Activated naive CD8-positive, alpha-beta T cell (primary cell): ENCODE results near the gene TMEM248.
"Not testable (repeated sequence)": the region's sequence is repeated elsewhere in the genome, so short reads cannot be mapped to it uniquely, and the experiment has no call there.

Source experiments
- H3K27ac Mint-ChIP-seq: one replicate; pipeline ENCODE4 v1.8.0; 2021; ENCODE audit warnings: mixed read lengths
- H3K27me3 Mint-ChIP-seq: one replicate; pipeline ENCODE4 v1.8.0; 2021; ENCODE audit warnings: mixed read lengths
- H3K36me3 Mint-ChIP-seq: one replicate; pipeline ENCODE4 v1.8.0; 2021; ENCODE audit warnings: mixed read lengths
- H3K4me1 Mint-ChIP-seq: one replicate; pipeline ENCODE4 v1.8.0; 2021; ENCODE audit warnings: low read depth, mixed read lengths
- H3K4me3 Mint-ChIP-seq: one replicate; pipeline ENCODE4 v1.8.0; 2021; ENCODE audit warnings: mild to moderate bottlenecking, mixed read lengths
- H3K9me3 Mint-ChIP-seq: one replicate; pipeline ENCODE4 v1.8.0; 2021; ENCODE audit warnings: low read depth, mixed read lengths

Gene TMEM248, protein sequence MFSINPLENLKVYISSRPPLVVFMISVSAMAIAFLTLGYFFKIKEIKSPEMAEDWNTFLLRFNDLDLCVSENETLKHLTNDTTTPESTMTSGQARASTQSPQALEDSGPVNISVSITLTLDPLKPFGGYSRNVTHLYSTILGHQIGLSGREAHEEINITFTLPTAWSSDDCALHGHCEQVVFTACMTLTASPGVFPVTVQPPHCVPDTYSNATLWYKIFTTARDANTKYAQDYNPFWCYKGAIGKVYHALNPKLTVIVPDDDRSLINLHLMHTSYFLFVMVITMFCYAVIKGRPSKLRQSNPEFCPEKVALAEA

DNA sequence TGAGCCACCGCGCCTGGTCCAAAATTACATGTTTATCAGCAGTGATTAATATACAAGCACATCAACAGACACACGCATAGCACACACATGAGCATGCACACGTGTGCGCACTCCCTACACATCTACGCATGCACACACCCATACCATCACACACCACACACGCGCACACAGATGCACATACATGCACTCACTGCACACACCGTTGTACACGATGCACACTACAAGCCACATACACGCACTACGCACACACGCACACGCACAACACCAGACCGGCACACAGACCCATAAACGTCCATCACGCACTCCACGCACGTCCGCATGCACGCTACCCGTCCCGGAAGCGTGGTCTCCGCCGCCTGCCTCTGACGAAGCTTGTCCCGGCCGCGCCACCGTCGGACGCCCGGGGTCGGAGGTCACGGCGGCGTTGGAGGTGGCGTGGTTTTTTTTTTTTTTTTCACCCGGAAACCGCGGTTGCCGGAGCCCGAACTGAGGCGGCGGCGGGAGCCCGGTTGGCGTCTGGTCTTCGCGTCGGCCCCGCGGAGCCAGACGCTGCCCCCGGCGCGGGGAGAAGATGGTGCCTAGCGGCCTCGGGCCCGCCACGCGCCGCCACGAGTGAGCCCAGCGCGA, at the start of gene TMEM248:
Gene TMEM248 (plus strand): TSS at position 457 of the 627 bp plus-strand sequence. CDS start 20,641 bp downstream, outside the sequence.
- peak within 1 kb of the TSS; percentile 97 for H3K27ac Mint-ChIP-seq
- no peaks in the 10 kb centered on the region for H3K9me3 Mint-ChIP-seq
- peaks cover 40% of the 10 kb centered on the region for H3K4me1 Mint-ChIP-seq
- H3K4me3 Mint-ChIP-seq: peak within 1 kb of the TSS; percentile 98
- H3K36me3 Mint-ChIP-seq: peaks cover 9% of the 10 kb centered on the region
- H3K27me3 Mint-ChIP-seq: no peaks in the 10 kb centered on the region

DNA sequence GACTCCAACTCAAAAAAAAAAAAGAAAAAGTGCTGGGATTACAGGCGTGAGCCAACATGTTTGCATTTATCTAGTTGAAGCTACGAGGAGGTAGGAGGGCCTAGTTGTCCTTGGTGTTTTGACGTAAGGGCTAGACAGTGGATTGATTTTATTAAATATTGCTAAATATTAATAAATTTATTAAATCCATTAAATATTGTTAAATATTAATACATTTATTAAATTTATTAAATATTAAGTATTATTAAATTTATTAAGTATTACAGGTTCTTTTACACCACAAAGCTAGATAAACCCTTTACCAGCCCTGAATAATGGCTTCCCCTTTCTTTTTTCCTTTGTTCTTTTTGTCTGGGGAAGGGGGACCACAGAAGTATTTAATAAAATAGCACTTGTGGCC, 47.5 kb upstream of the TMEM248 start:
- no peak overlapping the region for H3K4me3 Mint-ChIP-seq
- no peaks in the 10 kb centered on the region for H3K27me3 Mint-ChIP-seq
- H3K9me3 Mint-ChIP-seq: no peaks in the 10 kb centered on the region
- H3K27ac Mint-ChIP-seq: no peak overlapping the region
- H3K4me1 Mint-ChIP-seq: peaks cover 5% of the 10 kb centered on the region
- peaks cover 11% of the 10 kb centered on the region for H3K36me3 Mint-ChIP-seq

DNA sequence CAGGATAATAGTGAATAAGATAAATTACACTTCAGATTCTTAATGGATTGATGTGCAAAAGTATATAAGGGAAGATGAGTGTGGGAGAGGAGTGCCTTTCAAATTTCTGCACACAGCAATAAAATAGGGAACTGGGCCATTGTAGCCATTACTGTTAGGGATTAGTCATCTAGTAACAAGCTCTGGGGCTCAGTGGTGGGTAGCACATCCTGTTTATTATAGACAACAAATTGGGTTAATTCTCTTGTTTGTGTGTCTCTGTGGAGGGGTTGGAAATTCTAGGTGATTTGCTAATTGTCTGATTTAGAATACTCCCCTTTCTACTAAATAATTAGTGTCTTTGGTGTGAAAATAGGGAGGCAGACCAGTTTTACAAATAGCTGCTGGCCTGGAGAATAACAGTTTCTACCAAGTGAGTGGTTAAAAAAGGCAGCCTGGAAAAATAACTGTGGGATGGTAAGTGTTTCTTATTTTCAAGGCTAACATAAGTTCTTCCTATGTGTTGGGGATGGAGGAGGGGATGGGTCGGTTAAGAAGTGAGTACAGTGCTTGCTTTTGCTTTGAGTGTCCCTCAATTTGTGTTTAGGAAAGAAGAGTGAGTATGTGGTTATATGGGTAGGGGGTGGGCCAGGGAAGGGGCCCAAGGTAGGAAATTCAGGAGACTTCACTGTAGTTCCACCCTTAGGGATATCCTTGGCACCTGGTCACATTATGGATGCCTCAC, 43.3 kb upstream of the TMEM248 start:
- Mint-ChIP-seq H3K4me3 (no peak overlapping the region), H3K27me3 (no peaks in the 10 kb centered on the region)

DNA sequence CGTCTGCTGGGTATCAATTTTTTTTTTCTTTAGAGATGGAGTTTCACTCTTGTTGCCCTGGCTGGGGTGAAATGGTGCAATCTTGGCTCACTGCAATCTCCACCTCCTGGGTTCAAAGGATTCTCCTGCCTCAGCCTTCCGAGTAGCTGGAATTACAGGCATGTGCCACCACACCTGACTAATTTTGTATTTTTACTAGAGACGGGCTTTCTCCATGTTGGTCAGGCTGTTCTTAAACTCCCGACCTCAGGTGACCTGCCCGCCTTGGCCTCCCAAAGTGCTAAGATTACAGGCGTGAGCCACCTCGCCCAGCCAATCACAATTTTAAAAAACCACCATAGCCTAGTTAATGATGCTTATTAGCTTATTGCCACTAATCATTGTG, 42.7 kb upstream of the TMEM248 start:
- not testable (repeated sequence) for H3K27me3 Mint-ChIP-seq, H3K9me3 Mint-ChIP-seq, H3K36me3 Mint-ChIP-seq

More for the DNA sequence above, 43.3 kb upstream of the TMEM248 start:
- Mint-ChIP-seq H3K9me3 (no peaks in the 10 kb centered on the region), H3K27ac (no peak overlapping the region), H3K36me3 (peaks cover 2% of the 10 kb centered on the region), H3K4me1 (no peaks in the 10 kb centered on the region)

DNA sequence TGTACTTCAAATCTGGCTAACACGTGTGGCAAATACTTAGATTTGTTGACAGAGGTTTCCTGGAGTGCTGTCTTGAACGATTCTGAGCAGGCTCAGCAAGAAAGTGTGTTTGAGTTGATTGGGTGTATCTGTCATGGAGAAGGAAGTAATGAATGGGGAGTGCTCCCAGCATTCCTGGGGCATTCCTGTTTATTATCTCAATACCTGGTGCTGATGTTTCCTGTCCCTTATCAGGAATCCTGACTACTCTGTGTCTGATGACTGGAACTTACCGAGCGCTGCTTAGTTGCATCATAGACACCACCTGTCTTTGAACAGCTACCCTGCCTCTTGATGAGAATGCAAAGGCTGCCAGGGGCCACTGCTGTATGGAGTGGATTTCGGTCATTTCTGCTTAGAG, 41.0 kb upstream of the TMEM248 start:
- peaks cover 2% of the 10 kb centered on the region for H3K36me3 Mint-ChIP-seq
- H3K27ac Mint-ChIP-seq: no peak overlapping the region
- H3K27me3 Mint-ChIP-seq: no peaks in the 10 kb centered on the region
- no peak overlapping the region for H3K4me3 Mint-ChIP-seq
- no peaks in the 10 kb centered on the region for H3K4me1 Mint-ChIP-seq
- no peaks in the 10 kb centered on the region for H3K9me3 Mint-ChIP-seq

More for the DNA sequence above, 42.7 kb upstream of the TMEM248 start:
- H3K4me3 Mint-ChIP-seq, H3K4me1 Mint-ChIP-seq, H3K27ac Mint-ChIP-seq: not testable (repeated sequence)

DNA sequence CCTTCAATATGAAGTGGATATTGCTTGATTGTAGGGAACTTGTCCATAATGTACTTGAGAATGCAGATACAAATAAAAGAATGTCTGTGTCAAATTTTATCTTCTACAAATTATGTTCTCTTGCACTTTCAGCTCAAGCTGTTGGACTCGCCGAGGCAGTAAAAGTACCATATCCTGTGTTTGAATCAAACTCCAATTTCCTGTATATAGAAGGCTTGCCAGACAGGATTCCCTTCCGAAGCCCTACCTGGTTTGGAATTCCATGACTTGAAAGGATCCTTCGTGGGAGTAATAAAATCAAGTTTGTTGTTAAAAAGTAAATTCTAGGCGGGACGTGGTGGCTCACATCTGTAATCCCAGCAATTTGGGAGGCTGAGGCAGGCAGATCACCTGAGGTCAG, 40.4 kb upstream of the TMEM248 start:
- not testable (repeated sequence) for H3K9me3 Mint-ChIP-seq, H3K36me3 Mint-ChIP-seq, H3K27ac Mint-ChIP-seq, H3K4me3 Mint-ChIP-seq, H3K27me3 Mint-ChIP-seq, H3K4me1 Mint-ChIP-seq

DNA sequence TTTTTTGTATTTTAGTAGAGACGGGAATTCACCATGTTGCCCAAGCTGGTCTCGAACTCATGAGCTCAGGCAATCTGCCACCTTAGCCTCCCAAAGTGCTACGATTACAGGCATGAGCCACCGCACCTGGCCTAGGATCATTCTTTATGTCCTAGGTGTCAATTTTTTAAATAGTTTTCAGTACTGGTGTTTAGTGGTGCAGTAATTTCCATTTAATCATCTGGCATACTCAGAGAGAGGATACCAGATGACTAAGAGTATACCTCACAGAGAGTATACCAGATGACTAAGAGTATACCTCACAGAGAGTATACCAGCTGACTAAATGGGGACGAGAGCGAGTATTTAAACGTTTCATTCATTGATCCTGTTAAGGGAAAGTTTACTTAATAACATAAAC, 37.3 kb upstream of the TMEM248 start:
- Mint-ChIP-seq H3K27ac (no peak overlapping the region), H3K36me3 (peaks cover 3% of the 10 kb centered on the region), H3K4me3 (no peak overlapping the region), H3K27me3 (no peaks in the 10 kb centered on the region), H3K9me3 (no peaks in the 10 kb centered on the region), H3K4me1 (peaks cover 3% of the 10 kb centered on the region)

DNA sequence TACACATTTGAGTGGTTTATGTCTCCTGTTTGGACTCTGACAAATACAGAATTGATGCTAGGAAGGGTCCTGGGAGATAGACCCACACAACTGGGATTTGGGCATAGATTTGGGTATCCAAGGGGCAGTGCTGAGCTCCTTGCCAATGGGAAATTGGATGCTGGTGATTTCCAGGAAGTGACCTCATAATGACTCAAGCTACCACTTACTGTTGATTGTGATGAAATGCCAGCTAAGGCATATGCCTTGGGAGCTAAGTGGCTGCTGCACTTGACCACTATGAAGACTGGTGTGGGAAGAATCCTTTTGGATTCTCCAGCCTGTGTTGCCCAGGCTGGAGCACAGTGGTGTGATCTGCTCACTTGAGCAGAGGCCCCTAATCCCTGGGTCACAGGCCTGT, 36.5 kb upstream of the TMEM248 start:
- not testable (repeated sequence) for H3K36me3 Mint-ChIP-seq, H3K4me1 Mint-ChIP-seq, H3K4me3 Mint-ChIP-seq, H3K27me3 Mint-ChIP-seq, H3K9me3 Mint-ChIP-seq
- peak overlapping the region; percentile 50 for H3K27ac Mint-ChIP-seq

DNA sequence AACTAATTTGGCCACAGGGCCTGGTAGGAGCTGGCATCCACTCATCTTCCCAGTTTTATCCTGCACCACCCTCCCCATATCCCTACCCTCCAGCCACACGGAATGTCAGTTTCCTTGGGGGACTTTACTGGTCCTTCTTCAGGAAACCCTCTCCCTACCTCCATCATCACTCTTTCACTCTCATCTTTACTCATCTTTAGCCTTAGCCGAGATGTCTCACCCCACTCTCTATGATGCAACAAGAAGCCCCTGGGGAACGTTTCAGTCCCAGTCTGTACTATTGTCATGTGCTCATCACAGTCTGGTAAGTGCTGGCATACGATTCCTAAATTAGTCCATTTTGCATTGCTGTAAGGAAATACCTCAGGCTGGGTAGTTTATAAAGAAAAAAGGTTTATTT, 34.9 kb upstream of the TMEM248 start:
- no peaks in the 10 kb centered on the region for H3K9me3 Mint-ChIP-seq
- peaks cover 3% of the 10 kb centered on the region for H3K4me1 Mint-ChIP-seq
- no peaks in the 10 kb centered on the region for H3K27me3 Mint-ChIP-seq
- H3K36me3 Mint-ChIP-seq: peaks cover 3% of the 10 kb centered on the region
- no peak overlapping the region for H3K4me3 Mint-ChIP-seq
- no peak overlapping the region for H3K27ac Mint-ChIP-seq

DNA sequence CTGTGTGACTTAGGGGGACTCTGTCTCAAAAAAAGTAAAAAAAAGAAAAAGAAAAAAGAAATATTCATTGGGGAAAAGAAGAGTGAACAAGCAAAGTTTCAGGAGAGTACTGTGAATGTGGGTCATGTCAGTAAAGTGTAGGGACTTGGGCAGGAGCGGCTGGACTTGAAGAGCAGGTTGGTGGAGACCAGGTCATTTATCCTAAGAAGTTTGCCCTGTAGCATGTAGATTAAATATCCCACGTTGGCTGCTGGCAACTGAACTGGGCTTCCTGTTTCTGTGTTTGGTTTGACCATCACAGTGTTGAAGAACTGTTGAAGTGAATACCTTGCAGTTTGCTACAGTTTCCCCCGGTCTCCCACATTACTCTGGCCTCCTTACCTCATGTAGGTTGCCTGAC, 32.8 kb upstream of the TMEM248 start:
- H3K4me3 Mint-ChIP-seq, H3K27me3 Mint-ChIP-seq, H3K36me3 Mint-ChIP-seq, H3K27ac Mint-ChIP-seq, H3K9me3 Mint-ChIP-seq, H3K4me1 Mint-ChIP-seq: not testable (repeated sequence)

DNA sequence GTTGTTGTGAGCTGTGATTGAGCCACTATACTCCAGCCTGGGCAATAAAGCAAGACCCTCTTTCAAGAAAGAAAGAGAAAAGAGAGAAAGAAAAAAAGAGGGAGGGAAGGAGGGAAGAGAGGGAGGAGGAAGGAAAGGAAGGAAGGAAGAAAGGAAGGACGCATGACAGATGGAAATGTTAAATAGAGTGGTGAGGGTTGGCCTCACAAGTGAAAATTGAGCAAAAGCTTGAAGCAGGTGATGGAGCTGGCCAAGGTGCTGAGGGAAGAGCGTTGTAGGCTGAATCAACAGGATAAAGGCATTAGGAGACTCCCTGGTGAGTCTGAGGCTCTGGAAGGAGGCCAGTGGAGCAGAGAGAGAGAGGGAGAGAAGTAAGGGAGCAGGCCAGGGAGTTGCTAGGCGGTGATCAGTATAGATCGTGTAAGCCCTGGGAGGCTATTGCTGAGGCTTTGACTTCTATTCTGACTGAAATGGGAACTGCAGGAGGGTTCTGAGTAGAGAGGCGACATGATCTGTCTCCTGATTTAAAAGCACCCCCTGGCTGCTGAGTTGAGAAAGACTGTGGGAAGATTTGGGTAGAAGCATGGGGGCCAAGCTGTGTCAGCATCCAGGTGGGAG, 26.5 kb upstream of the TMEM248 start:
- peaks cover 8% of the 10 kb centered on the region for H3K36me3 Mint-ChIP-seq
- no peak overlapping the region for H3K4me3 Mint-ChIP-seq
- no peaks in the 10 kb centered on the region for H3K9me3 Mint-ChIP-seq
- no peak overlapping the region for H3K27ac Mint-ChIP-seq
- no peaks in the 10 kb centered on the region for H3K4me1 Mint-ChIP-seq
- H3K27me3 Mint-ChIP-seq: no peaks in the 10 kb centered on the region

DNA sequence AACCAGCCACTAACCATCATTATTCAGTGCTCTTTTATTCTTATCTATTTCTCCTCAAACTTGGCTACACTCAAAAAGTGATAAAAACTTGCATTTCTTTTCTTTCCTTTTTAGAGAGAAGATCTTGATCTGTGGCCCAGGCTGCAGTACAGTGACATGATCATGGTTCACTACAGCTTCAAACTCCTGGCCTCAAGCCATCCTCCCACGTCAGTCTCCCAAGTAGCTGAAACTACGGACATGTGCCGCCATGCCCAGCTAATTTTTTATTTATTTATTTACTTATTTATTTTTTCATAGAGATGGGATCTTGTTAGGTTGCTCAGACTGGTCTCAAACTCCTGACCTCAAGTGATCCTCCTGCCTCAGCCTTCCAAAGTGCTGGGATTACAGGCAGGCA, 24.6 kb upstream of the TMEM248 start:
- Mint-ChIP-seq H3K27ac (no peak overlapping the region), H3K36me3 (peaks cover 8% of the 10 kb centered on the region), H3K4me1 (no peaks in the 10 kb centered on the region), H3K9me3 (no peaks in the 10 kb centered on the region), H3K4me3 (no peak overlapping the region), H3K27me3 (no peaks in the 10 kb centered on the region)

DNA sequence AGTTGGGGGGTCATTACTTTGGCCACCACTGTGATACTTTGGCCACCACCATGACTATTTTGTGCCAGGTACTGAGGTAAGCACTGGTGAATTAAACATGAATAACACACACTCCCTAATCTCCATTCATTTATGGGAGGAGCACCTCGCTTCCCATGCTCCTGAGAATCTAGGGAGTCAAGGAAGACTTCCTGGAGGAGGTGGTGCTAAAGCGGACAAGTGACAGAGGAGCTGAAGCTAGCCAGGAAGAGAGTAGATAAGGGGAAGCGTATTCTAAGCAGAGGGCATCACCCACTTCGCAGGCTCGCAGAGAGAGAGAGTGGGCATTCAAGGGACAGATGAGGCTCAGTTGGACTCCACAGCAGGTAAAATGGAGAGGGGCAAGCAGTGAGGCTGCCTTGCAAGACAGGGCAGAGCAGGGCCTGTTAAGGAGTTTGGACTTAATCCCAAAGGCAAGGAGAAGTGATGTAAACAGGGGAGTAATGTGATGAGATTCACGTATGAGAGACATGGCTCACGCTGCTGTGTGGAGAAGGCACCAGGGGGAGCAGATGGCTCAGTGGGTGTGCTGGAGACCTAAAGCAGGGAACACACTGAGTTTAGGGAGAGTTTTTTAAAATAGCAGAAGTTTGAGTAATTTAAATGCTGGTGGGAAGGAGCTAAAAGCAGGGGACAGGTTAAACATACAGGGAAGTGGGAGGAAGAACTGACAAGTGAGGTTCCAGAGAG, 21.3 kb upstream of the TMEM248 start:
- peaks cover 4% of the 10 kb centered on the region for H3K36me3 Mint-ChIP-seq
- H3K27ac Mint-ChIP-seq: no peak overlapping the region
- H3K4me1 Mint-ChIP-seq: no peaks in the 10 kb centered on the region
- no peak overlapping the region for H3K4me3 Mint-ChIP-seq
- no peaks in the 10 kb centered on the region for H3K9me3 Mint-ChIP-seq
- H3K27me3 Mint-ChIP-seq: no peaks in the 10 kb centered on the region

DNA sequence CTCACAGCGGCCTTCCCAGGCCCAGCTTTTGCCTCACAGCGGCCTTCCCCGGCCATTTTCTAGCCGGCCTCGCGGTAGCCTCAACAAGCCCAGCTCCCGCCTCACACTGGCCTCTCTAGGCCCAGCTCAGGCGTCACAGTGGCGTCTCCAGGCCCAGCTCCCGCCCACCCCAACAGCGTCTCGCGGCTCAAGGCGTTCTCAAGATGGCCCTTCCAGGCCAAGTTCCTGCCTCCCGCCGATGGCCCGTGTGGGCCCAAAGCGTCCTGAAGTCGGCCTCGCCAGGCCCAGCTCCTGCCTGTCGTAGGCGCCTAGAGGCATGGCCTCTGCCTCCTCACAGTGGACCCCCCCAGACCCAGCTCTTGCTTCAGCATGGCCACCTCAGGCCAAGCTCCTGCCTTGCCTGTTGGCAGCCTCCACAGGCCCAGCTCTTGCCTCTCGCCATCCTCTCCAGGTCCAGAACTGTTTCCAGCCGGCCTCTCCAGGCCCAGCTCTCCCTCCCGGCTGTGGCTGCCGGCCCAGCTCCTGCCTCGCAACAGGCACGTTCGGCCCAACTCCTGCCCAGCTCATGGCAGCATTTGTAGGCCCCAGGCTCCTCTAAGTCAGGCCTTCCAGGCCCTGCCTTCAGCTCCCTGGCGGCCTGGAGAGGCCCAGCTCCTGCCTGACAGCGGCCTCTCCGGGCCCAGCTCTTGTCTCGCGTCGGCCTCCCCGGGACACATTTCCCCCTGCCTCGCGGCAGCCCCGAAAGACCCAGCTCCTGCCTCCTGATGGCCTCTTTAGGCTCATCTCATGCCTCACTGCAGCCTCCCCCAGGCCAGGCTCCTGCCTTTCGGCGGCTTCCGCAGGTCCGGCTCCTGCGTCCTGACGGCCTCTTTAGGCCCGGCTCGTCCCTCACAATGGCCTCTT, 18.8 kb upstream of the TMEM248 start:
- Mint-ChIP-seq H3K36me3 (peaks cover 2% of the 10 kb centered on the region), H3K4me3 (no peak overlapping the region), H3K27ac (no peak overlapping the region), H3K4me1 (no peaks in the 10 kb centered on the region), H3K27me3 (no peaks in the 10 kb centered on the region), H3K9me3 (no peaks in the 10 kb centered on the region)
